Measurements from ENCODE around the gene COMMD3. TPM values are rescaled to one million over a fixed set of nuclear protein-coding genes. Genes with fewer than 3 reads are reported as not detected.
"Not testable (repeated sequence)": the region's sequence is repeated elsewhere in the genome, so short reads cannot be mapped to it uniquely, and the experiment has no call there.

The COMMD3 gene
- polyA plus RNA-seq, 1 donor from 2014 or later = 272 TPM

- H3K79me2 ChIP-seq (replicated peaks; ENCODE audit: insufficient read depth, low read length) = no peaks in the 10 kb centered on the region
- H3K9ac ChIP-seq (ENCODE audit: low read length) = no peak overlapping the region
- no peaks in the 10 kb centered on the region for H3K9me3 ChIP-seq (ENCODE audit: low read length)
- no peaks in the 10 kb centered on the region for H3K36me3 ChIP-seq (ENCODE audit: insufficient read depth, low read length)
- no peak overlapping the region for H2AFZ ChIP-seq (ENCODE audit: low read depth, low read length)
- no peak overlapping the region for H3K27ac ChIP-seq (ENCODE audit: low read length)
- no peaks in the 10 kb centered on the region for H3K9me2 ChIP-seq (ENCODE audit: insufficient read depth, low read length)
- H3F3A ChIP-seq (ENCODE audit: insufficient read depth, low read length, poor library complexity, severe bottlenecking) = no peaks in the 10 kb centered on the region
- H3K4me2 ChIP-seq (ENCODE audit: low read length) = no peak overlapping the region
- H3K27me3 ChIP-seq (ENCODE audit: insufficient read depth, low read depth, low read length) = no peaks in the 10 kb centered on the region
- no peak overlapping the region for H3K4me3 ChIP-seq (ENCODE audit: low read length)
- no peaks in the 10 kb centered on the region for H4K20me1 ChIP-seq (ENCODE audit: insufficient read depth)
- TF ChIP-seq TAF1 (IDR thresholded peaks at IDR 0.05; ENCODE audit: low read depth) = no peak
- no peak for TF ChIP-seq RAD21 (conservative IDR thresholded peaks at IDR 0.05)
- no peak for TF ChIP-seq MXI1 (conservative IDR thresholded peaks at IDR 0.05; ENCODE audit: poor library complexity, severe bottlenecking)
Measured at GRCh38 chr10:22356324-22356873, 40.2 kb downstream of the COMMD3 start.

- not testable (repeated sequence) for H3K9me3 ChIP-seq (ENCODE audit: low read length); H3K9ac ChIP-seq (ENCODE audit: low read length); H3K27ac ChIP-seq (ENCODE audit: low read length); H3F3A ChIP-seq (ENCODE audit: insufficient read depth, low read length, poor library complexity, severe bottlenecking); H3K27me3 ChIP-seq (ENCODE audit: insufficient read depth, low read depth, low read length); H3K4me3 ChIP-seq (ENCODE audit: low read length); H4K20me1 ChIP-seq (ENCODE audit: insufficient read depth); H3K4me2 ChIP-seq (ENCODE audit: low read length); H3K79me2 ChIP-seq (replicated peaks; ENCODE audit: insufficient read depth, low read length); H2AFZ ChIP-seq (ENCODE audit: low read depth, low read length); H3K9me2 ChIP-seq (ENCODE audit: insufficient read depth, low read length); H3K36me3 ChIP-seq (ENCODE audit: insufficient read depth, low read length)
Measured at GRCh38 chr10:22357770-22358169, 41.6 kb downstream of the COMMD3 start.

- Histone ChIP-seq H3K79me2 (replicated peaks; ENCODE audit: insufficient read depth, low read length) (no peaks in the 10 kb centered on the region), H3K9ac (ENCODE audit: low read length) (no peak overlapping the region), H3K9me3 (ENCODE audit: low read length) (no peaks in the 10 kb centered on the region), H2AFZ (ENCODE audit: low read depth, low read length) (no peak overlapping the region), H3K4me2 (ENCODE audit: low read length) (no peak overlapping the region), H3K27me3 (ENCODE audit: insufficient read depth, low read depth, low read length) (no peaks in the 10 kb centered on the region), H3K36me3 (ENCODE audit: insufficient read depth, low read length) (no peaks in the 10 kb centered on the region), H3K9me2 (ENCODE audit: insufficient read depth, low read length) (no peaks in the 10 kb centered on the region), H4K20me1 (ENCODE audit: insufficient read depth) (no peaks in the 10 kb centered on the region), H3F3A (ENCODE audit: insufficient read depth, low read length, poor library complexity, severe bottlenecking) (no peaks in the 10 kb centered on the region), H3K27ac (ENCODE audit: low read length) (no peak overlapping the region), H3K4me3 (ENCODE audit: low read length) (no peak overlapping the region)
- no peak for TF ChIP-seq CTCF (IDR thresholded peaks at IDR 0.05; ENCODE audit: poor library complexity, severe bottlenecking)
- TF ChIP-seq RAD21 (conservative IDR thresholded peaks at IDR 0.05) = no peak
- no peak for TF ChIP-seq TAF1 (IDR thresholded peaks at IDR 0.05; ENCODE audit: low read depth)
- no peak for TF ChIP-seq EP300 (conservative IDR thresholded peaks at IDR 0.05; ENCODE audit: poor library complexity, severe bottlenecking)
- TF ChIP-seq EZH2 (IDR thresholded peaks at IDR 0.05; ENCODE audit: borderline replicate concordance, insufficient read depth, low read length, poor library complexity, severe bottlenecking) = no peak
- no peak for TF ChIP-seq REST (IDR thresholded peaks at IDR 0.05; ENCODE audit: borderline replicate concordance)
Measured at GRCh38 chr10:22363305-22363704, 47.1 kb downstream of the COMMD3 start.

Measured in neural cell (in vitro differentiated cells).